HG02943 (cell line): ENCODE results near the gene TCP11L2.
"Not testable (repeated sequence)": the region's sequence is repeated elsewhere in the genome, so short reads cannot be mapped to it uniquely, and the experiment has no call there.

ENCODE experiments used
- ATAC-seq: cut with Tn5 transposase; IDR thresholded peaks from one replicate; pipeline ENCODE4 v1.9.1; 2021; ENCODE audit warnings: mild to moderate bottlenecking, low read depth, moderate library complexity; ENCODE audit not compliant: unreplicated experiment

Gene TCP11L2

DNA sequence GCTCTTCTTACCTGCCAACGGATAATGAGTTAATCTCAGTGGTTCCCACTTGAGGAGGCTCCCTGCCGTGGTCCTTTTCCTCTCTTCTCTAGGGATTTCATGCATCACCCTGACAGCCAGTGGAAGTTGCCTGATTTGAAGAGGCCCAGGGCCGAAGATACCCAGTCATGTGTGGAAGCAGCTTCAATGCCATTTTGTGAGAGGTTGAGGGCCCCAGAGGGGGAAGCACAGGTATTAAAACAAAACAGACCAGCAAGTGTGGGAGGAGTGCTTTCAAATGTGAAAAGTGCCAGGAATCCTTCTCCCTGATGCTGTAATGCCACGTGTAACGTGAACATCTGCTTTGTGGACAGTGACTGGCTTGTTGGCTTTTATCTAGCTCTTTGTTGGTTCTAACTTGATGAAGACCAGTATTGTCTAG lies 1.5 kb downstream of the TCP11L2 start:
- ATAC-seq = no peak

DNA sequence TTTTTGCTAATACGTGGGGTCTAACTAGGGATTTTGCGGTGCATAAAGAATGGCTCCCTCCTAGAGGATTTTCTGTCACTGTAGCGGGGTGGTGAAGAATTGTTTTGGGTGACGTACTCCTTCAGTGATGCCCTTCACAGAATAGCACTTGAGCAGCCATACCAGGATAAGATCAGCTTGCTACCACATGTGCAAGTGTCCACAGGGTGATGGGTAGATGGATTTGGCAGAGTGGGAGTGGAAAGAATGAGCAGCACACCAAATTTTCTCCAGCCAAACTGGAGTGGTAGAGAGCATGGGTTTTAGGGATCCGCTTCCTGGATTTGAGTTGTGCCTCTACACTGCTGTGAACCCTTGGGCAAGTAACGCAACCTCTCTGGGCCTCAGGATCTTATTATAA lies 2.3 kb downstream of the TCP11L2 start:
- ATAC-seq = no peak

DNA sequence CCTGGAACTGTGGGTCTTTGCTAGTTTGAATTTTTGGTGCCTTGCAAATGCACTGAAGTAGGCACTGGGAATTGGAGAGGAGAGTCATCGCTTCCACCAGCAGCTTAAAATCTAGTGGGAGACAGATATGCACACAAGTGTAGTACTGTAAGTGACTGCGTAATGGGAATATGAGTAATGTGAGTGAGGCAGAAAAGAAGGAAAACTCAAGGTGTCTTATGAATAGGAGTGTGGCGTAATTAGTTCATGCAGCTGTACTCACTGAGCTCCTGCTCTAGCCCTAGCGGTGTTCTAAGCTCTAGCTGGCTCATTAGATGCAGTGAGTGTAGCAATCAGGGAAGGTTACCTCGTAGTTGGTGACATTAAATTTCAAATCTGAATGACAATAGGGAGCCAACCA lies 2.8 kb downstream of the TCP11L2 start:
- no peak for ATAC-seq

DNA sequence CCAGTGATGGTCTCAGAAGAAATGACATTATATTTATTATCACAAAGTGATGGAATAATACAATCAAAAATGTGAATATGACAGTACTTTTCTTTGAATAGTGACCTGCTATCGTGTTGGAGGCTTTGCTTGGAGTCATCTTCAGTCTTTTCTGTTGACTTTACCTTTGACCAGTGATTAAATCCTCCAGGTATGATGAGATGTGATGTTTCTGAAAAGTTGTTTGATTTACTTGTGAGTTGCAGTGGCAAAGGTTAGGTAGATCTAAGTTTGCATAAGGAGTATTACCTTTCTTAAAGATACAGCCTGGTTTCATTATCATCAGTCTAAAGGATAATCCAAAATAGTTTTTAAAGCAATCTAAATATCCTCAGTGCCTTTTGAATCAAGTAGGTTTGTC lies 4.6 kb downstream of the TCP11L2 start:
- no peak for ATAC-seq

DNA sequence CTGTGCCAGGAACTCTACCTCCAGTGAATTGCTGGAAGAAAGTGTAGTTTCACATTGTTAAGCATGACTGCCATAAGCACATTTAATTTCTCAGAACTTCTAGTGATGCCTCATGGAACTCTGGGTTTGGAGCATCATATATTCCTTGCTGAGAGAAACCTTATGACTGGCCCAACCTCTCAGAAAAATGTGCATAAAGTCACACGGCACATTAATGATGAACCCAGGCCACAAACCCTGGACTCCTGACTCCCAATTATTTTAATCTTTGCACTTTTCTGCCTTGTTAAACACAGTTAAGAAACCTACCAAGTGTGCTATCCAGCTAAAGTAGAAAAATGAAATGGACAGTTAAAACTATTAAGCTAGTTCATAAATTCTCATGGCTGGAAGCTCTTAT lies 5.6 kb downstream of the TCP11L2 start:
- no peak for ATAC-seq

DNA sequence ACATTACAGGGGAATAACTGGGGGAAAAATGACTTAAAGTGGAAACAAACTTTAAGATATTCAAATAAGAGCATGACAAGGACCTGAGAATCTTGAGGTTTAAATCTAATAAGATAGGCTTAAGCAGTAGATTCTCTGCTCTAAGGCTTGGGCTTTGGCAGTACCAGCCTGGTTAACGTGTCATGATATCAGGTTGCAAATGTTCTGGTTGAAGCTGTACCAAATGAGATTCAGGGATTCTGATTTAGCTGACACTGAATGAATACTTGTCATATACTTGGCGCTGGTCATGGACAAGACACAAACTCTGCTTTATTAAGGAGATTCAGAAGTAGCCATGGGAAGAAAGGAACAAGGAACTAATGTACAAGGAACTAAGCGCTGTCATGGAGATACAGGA lies 6.1 kb downstream of the TCP11L2 start:
- ATAC-seq = no peak

DNA sequence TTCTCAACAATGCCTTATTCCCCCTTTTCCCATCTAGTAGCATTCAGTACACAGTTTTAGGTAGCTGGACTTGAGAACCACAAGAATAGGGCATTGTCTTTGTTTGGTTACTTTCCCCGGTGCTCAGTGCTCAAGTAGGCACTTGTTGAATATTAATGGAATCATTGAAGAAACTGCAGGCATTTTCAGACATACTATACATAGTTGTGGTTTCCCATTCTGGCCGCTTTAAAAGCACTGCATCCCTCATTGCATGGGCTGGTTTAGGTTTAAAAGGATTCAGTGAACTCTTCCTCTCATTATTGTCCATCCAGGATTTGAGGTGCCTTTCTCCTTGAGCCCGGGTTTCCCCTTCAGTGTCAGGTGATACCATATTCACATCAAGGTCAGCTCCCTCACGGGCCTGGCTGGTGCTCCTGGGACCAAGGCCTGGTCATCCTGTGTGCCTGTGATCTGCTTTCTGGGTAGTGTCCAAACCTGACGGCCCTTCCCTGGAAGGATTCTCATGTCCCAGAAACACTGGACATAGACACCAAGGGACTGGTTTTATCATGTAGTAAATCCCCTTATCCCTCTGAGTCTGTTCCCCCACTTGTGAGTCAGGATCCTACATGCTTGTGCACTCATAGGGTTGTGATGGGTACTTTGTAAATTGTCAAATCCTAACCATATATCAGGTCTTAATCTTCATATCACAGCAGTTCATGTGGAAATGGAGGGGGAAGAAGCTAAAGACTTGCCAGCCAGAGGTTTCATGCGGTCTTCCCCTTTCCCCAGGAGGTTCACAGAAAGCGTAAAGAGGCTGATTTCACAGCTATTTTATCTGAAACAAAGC lies 7.4 kb downstream of the TCP11L2 start:
- no peak for ATAC-seq

DNA sequence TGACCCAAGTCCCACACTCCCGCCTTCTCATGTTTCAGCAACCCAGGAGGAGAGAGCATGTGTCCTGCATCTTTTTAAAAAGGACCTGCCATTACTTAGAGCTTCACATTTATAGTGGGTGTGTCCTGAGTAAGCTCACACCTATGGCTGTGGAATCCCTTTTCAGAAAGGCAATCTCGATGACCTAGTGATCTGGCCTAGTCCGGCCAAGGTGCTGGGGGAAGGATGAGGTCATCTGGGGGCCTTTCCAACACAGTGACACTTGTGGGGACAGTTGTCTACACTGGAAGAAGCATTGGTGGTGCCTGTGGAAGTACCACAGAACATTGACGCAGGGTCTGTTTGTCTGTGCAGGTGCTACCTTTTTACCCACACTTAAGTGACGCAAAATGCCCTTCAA lies 8.2 kb downstream of the TCP11L2 start:
- no peak for ATAC-seq

DNA sequence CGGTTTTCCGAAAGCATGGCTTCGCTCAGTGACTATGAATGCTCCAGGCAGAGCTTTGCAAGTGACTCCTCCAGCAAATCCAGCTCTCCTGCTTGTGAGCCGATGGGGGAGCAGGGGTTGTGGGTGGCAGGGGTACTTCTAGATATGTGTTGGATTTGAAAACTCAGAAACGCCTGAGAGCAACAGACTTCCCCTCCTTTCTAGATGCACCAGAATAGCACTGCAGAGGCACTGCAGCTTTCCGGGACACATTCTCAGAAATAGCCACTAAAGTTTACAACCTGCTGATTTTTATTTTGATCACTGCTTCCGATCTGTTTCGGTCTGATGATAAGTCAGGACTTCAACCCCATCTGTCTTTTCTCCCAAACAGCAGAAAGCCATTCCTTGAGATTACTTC lies 8.6 kb downstream of the TCP11L2 start:
- ATAC-seq = no peak

DNA sequence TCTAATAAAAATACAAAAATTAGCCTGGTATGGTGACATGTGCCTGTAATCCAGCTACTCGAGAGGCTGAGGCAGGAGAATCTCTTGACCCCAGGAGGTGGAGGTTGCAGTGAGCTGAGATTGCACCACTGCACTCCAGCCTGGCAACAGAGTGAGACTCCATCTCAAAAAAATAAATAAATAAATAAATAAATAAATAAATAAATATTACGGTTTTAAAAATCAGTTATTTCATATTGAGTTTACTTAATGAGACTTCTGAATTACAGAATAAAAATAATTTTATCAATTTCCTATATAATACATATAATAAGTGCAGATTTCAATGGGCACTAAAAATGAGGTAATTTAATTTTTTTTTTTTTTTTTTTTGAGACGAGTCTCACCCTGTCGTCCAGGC lies 10.9 kb downstream of the TCP11L2 start:
- not testable (repeated sequence) for ATAC-seq

DNA sequence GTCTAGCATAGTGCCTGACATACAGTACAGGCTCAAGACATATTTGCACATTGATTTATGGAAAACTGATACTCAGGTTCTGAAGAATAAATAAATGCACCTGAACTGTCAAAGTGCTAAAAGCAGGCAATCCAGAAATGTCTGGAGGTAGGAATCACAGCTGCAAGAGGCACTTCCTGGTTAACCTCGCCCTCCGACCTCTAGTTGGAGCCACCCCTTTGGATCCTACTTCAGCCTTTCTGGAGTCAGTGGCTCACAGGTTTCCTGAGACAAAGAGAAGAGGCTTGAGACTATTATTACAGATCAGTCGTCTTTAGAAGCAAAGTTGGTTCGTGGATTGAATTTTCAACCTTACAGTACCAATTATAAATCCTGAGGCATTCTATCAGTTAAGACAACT lies 13.0 kb downstream of the TCP11L2 start:
- ATAC-seq = no peak

DNA sequence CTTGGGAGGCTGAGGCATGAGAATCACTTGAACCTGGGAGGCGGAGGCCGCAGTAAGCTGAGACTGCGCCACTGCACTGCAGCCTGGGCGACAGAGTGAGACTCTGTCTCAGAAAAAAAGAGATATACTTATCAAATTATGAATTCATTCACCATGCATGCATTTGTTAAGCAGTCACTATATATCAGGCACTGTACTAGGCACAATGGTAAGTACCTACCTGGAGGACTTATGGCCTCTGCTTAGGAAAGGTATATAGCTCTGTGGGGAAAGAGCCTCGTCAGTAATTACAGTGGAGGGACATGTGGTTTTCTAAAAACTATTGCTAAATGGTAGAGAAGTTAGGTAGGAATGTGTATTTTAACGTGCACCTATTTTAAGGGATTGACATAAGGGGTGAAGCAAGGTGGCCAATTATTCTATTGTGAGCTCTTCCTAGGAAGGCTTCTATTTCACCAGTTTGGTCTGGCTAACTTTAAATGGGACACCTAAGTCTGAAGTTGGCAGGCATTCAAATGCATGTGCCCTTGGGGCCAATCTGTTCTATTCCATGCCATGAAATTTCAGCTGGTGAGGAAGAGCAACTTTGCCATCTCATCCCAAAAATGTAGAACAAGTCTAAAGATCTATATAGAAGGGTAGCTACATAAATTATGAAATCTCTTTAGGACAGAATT lies 15.0 kb downstream of the TCP11L2 start:
- ATAC-seq = no peak

DNA sequence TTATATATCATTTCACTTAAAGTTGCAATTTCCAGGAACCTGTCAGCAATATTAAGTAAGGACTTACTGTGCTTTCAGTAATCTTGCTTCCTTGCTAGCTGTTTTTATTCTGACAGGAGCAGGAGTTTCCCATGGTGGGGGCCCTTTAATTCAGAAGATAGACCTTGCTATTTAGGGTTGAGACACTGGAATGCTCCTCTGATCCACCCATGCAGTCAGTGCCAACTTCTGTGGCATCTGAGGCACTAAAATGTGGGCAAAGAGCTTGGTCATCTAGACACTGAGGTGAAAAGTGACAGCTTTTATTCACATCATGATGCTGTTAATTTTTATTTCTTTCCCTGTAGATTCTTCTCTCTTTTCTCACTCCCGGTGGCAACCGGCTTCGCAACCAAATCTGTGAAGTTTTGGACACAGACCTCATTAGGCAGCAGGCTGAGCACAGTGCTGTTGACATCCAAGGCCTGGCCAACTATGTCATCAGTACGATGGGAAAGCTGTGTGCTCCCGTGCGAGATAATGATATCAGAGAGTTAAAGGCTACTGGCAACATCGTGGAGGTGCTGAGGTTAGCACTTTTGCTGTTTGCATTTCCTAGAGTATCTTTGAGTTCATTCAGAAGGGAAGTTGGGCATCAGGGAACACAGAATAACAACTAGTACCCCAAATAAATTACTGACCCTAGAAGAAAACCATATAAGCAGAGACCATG lies 18.8 kb downstream of the TCP11L2 start:
- ATAC-seq = no peak

DNA sequence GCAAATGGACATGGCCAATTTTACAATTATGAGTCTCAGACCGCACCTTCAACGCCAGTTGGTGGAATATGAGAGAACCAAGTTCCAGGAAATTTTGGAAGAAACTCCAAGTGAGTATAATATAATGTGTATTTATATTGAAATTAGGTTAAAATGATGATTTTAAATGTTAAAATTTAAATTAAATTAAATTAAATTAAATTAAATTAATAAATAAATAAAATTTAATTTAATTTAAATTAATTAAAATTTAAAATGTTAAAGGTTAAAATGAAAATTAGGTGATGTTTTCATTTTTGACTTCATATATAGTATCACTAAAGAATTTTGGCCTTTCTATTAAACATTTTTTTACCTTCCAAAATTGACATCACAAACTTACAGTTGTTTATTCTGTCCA lies 21.0 kb downstream of the TCP11L2 start:
- no peak for ATAC-seq

DNA sequence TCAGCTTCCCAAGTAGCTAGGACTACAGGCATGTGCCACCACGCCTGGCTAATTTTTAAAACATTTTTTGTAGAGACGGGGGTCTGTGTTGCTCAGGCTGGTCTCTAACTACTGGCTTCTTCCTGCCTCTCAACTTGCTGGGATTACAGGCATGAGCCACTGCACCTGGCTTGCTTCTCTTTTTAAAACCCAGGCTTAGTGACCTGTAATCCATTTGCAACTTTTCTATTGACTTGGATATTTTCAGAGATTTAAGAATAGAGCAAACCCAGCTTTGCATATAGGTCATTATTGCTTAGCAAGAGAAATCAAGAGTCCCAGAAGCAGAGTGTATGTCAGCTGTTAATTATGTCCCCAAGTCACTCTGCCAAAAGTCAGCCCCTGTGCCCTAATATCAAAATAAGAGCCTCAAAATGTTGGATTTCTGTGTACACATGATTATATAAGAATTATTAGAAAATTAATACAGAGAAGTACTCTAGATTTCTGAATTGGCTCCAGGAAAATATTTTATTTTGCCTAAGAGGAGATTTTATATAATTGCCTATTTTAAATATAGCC lies 24.9 kb downstream of the TCP11L2 start:
- no peak for ATAC-seq

DNA sequence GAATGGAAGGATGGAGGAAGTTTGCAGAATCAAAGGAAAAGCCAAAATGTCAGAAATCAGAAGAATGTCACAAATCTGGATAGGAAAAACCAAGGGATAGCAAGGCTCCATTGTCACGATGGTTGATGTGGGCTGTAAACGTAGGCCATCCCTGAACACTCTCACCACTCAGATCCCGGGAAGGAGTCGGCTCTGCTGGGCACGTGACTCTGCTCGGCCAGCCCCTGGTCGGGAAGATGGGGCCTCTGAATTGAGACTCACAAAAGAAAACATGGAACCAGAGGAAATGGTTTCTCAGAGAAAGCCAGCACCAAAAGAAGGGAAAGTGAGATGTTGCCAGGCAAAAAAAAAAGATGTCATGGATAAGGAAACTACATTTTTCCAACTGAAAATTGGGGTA lies 26.2 kb downstream of the TCP11L2 start:
- no peak for ATAC-seq

DNA sequence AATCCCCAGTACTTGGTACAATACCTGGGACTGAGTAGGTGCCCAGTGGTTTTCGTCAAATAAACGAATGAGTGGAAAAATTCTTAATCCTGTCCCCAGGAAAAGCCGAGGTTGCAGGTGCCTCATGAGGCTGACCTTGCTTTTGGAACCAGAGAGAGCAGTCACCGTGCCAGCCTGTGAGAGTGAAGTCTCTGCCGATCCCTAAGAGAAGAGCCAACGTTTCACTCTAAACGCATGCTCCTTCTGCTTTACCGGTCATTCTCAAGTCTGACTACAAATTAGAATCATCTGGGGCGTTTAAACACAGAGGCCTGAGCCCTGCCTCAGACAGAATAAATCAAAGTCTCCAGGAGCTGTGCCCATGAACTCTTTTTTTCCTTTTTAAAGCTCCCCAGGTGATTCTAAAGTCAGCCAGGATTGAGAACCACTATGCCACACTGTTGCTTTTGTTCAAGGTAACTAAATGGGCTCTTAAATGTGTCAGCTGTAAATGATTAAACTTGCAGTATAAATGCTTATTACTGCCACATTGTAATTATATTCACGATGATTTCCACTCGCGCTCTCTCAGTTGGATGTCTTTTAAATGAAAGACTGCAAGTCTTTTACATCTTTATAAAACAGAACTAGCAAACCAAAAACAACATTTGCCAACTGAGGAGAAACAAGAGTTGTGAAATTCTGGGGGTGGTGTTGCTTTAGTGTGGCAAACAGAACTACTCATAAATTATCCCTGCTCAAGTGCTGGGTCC lies 26.9 kb downstream of the TCP11L2 start:
- ATAC-seq = no peak

DNA sequence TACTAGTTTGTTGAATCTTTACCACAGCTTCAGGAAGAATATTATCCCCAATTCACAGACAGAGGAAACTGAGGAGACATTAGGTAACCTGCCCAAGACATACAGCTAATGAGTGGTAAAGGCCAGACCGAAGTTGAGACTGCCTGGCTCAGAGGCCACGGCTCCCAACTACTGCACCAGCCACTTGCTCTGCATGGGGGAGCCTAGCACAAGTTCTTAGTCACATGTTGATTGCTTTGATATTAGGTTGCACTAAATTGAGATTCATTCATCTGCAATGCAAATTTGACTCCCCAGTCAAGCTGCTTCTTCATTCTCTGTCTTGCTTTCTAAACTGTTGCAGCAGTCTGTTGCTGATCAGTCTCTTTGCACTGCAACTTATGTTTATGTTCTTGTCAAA lies 29.1 kb downstream of the TCP11L2 start:
- no peak for ATAC-seq

DNA sequence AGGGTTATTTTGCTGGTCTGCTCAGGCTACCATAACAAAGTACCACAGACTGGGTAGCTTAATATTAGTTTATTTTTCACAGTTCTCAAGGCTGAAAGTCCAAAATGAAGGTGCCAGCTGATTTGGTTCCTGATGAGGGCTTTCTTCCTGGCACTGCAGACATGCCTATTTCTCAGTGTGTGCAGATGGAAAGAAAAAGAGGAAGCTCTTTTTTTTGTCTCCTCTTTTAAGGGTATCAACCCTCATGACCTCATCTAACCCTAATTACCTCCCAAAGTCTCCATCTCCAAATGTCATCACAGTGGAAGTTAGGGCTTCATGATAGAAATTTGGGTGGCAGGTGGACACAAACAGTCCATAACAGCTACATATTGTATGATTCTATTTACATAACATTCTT lies 30.0 kb downstream of the TCP11L2 start:
- no peak for ATAC-seq

DNA sequence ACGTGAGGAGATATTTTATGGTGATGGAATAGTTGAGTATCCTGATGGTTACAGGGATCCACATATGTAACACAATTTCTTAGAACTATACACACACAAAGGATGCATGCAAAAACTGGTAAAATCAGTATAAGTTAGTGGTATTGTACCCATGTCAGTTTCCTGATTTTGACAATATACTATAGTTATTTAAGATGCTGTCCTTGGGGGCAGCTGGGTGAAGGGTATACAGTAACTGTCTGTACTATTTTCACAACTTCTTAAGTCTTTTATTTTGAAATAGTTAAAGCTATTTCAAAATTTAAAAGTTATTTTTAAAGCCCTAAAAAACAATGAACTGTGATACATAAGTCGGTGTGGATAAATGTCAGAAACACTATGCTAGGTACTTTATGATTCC lies 30.5 kb downstream of the TCP11L2 start:
- ATAC-seq = no peak

DNA sequence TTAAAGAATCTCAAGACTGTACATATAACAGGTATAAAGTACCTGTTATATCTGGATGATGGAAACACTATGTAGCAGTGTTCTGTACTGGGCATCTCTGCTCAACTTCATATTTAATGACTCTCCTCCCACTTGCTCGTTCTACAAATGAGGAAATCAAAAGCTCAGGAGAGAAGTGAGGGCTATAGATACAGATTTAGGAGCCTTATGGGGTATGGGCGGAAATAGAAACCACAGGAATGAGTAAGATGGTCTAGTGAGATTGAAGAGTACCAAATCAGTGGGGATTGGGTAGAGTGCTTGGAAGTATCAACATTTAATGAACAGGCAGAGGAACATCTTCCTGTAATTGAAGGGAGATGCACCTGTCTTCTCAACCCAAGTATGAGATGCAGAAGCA lies 31.2 kb downstream of the TCP11L2 start:
- ATAC-seq = no peak
